PFSK-1 (cell line): ENCODE results near the gene RIN3.

Source experiments
- FOXP2 ChIP-seq: optimal IDR thresholded peaks from 2 replicates; pipeline ENCODE3; 2011; ENCODE audit warnings: borderline replicate concordance, control low read depth, inconsistent platforms; ENCODE audit not compliant: insufficient read depth; ENCODE audit errors: extremely low read length, extremely low read depth
- POLR2AphosphoS5 ChIP-seq: IDR thresholded peaks from 2 replicates; pipeline ENCODE4 v1.6.1; 2012; ENCODE audit warnings: low read depth, mild to moderate bottlenecking, control low read depth, low read length, moderate library complexity
- SIN3A ChIP-seq: IDR thresholded peaks from 2 replicates; pipeline ENCODE4 v1.6.1; 2012; ENCODE audit warnings: mild to moderate bottlenecking, low read length, moderate library complexity, borderline replicate concordance; ENCODE audit not compliant: insufficient read depth
- TAF1 ChIP-seq: IDR thresholded peaks from 2 replicates; pipeline ENCODE4 v1.6.1; 2012; ENCODE audit warnings: low read length, control low read depth, borderline replicate concordance; ENCODE audit not compliant: insufficient read depth
- TF ChIP-seq, protein P1 (sequence below), 2 experiments: IDR thresholded peaks; 2 replicates each; pipeline versions ENCODE4 v1.6.1 to v1.8.0; 2011 to 2012; ENCODE audit warnings: low read depth in 2 of 2, low read length in 2 of 2, control low read depth in 1 of 2, inconsistent platforms in 1 of 2, mild to moderate bottlenecking in 1 of 2, moderate library complexity in 1 of 2; ENCODE audit not compliant: insufficient read depth in 1 of 2

DNA sequence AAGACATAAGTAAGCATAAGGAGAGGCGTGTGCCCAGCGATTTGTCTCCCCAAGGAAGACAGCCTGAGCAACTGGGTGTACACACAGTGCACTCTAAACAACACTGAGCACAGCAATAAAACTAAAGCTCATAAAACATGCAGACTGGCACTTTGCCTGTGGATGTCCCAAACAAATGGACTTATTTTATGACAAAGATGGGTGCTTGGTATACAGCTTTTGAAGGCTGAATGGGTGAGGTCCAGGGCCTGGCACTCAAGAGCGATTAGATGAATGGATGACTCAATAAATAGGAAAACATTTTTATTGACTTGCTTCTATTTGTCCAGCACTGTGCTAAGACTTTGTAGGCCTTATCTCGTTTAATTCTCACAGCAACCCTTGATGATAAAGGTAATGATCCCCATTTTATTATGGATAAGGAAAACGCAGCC, 206.3 kb downstream of the RIN3 start:
- TF ChIP-seq POLR2AphosphoS5, result no peak
- TF ChIP-seq TAF1, result no peak
- TF ChIP-seq, protein P1, sequence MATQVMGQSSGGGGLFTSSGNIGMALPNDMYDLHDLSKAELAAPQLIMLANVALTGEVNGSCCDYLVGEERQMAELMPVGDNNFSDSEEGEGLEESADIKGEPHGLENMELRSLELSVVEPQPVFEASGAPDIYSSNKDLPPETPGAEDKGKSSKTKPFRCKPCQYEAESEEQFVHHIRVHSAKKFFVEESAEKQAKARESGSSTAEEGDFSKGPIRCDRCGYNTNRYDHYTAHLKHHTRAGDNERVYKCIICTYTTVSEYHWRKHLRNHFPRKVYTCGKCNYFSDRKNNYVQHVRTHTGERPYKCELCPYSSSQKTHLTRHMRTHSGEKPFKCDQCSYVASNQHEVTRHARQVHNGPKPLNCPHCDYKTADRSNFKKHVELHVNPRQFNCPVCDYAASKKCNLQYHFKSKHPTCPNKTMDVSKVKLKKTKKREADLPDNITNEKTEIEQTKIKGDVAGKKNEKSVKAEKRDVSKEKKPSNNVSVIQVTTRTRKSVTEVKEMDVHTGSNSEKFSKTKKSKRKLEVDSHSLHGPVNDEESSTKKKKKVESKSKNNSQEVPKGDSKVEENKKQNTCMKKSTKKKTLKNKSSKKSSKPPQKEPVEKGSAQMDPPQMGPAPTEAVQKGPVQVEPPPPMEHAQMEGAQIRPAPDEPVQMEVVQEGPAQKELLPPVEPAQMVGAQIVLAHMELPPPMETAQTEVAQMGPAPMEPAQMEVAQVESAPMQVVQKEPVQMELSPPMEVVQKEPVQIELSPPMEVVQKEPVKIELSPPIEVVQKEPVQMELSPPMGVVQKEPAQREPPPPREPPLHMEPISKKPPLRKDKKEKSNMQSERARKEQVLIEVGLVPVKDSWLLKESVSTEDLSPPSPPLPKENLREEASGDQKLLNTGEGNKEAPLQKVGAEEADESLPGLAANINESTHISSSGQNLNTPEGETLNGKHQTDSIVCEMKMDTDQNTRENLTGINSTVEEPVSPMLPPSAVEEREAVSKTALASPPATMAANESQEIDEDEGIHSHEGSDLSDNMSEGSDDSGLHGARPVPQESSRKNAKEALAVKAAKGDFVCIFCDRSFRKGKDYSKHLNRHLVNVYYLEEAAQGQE (IDR thresholded peaks at IDR 0.05; ENCODE audit: insufficient read depth in 1 of 2, low read depth in 2 of 2, low read length in 2 of 2), result no peak
- TF ChIP-seq FOXP2, result no peak
- no peak for TF ChIP-seq SIN3A
